ENCODE results near the gene RNASE3.

DNA sequence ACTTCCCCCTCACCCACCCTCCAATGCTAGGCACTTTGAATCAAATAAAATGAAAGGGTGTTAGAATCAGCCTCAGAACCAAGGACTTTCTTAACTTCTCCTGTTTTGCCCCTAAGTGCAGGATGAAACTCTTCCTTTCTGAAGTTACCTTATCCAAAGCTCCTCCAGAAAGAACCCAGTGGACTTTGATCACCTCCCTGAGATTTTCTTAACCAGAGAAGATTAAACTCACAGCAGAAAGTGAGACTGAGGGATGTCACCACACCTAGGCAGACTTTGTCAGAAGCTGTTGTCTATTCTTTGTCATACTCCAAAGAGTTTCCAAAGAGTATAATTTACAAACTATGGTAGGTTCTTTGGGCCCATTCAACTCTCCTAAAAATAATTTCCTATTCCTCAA lies 14.2 kb upstream of the RNASE3 start:
- TF ChIP-seq, protein P1, sequence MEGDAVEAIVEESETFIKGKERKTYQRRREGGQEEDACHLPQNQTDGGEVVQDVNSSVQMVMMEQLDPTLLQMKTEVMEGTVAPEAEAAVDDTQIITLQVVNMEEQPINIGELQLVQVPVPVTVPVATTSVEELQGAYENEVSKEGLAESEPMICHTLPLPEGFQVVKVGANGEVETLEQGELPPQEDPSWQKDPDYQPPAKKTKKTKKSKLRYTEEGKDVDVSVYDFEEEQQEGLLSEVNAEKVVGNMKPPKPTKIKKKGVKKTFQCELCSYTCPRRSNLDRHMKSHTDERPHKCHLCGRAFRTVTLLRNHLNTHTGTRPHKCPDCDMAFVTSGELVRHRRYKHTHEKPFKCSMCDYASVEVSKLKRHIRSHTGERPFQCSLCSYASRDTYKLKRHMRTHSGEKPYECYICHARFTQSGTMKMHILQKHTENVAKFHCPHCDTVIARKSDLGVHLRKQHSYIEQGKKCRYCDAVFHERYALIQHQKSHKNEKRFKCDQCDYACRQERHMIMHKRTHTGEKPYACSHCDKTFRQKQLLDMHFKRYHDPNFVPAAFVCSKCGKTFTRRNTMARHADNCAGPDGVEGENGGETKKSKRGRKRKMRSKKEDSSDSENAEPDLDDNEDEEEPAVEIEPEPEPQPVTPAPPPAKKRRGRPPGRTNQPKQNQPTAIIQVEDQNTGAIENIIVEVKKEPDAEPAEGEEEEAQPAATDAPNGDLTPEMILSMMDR (IDR thresholded peaks at IDR 0.05; ENCODE audit: low read depth, low read length): no peak
- no peak for TF ChIP-seq EZH2phosphoT487 (IDR thresholded peaks at IDR 0.05; ENCODE audit: low read depth)

Measured in OCI-LY3 (cell line).